Measurements from ENCODE around the gene NRK.

NRK gene

GRCh38 chrX:105882581-105883275, 60.4 kb downstream of the NRK start:
- no peak for TF ChIP-seq CTCF (IDR thresholded peaks at IDR 0.05; ENCODE audit: low read depth, low read length, missing control alignments)
- no peak overlapping the region for H3K4me3 ChIP-seq (ENCODE audit: low read depth, low read length)
- no peak for DNase-seq (ENCODE audit: low read depth)

DNA sequence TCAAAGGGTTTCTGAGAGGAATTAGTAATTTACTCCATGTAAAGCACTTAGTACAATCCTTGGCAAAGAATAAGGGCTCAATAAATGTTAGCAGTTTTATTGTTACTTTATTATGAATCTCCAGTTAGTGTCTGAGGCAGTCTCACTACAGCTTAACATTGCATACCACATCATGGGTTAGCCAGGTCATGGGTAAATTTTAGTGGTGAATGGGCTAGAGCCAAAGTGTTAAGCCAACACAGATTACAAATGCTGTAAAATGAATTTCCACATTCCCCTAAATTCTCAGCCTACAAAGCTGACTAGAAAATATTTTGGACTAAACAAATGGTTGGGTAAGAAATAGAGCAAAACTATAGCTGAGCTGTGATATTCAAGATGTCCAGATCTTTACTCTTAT, 72.4 kb downstream of the NRK start:
- DNase-seq (ENCODE audit: low read depth), result no peak
- no peak for TF ChIP-seq CTCF (IDR thresholded peaks at IDR 0.05; ENCODE audit: low read depth, low read length, missing control alignments)
- no peak overlapping the region for H3K4me3 ChIP-seq (ENCODE audit: low read depth, low read length)

GRCh38 chrX:105909576-105909975, 87.2 kb downstream of the NRK start:
- no peak for TF ChIP-seq CTCF (IDR thresholded peaks at IDR 0.05; ENCODE audit: low read depth, low read length, missing control alignments)
- no peak for DNase-seq (ENCODE audit: low read depth)
- no peak overlapping the region for H3K4me3 ChIP-seq (ENCODE audit: low read depth, low read length)

- H3K4me3 ChIP-seq (ENCODE audit: low read depth, low read length), result no peak overlapping the region
- no peak for TF ChIP-seq CTCF (IDR thresholded peaks at IDR 0.05; ENCODE audit: low read depth, low read length, missing control alignments)
- no peak for DNase-seq (ENCODE audit: low read depth)
Observed at GRCh38 chrX:105910563-105911105, 88.3 kb downstream of the NRK start.

DNA sequence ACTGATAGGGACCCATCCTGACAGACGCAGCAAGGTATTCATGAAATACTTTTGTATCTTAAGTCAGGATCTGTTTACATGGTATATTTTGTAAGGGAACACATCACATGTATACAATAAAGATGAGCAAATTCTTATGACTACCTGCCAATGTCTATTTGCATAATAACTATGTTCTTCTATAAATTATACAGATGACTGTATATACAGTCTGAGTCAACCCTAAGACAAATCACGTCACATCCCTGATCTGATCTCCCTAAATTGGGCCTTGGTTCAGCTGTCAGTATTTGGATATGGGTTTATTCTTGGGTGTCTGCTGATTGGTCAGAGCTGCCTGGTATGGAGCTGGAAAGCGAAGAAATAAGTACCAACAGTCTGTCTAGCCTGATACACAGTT, 122.9 kb downstream of the NRK start:
- DNase-seq (ENCODE audit: low read depth), result no peak
- TF ChIP-seq CTCF (IDR thresholded peaks at IDR 0.05; ENCODE audit: low read depth, low read length, missing control alignments), result no peak
- no peak overlapping the region for H3K4me3 ChIP-seq (ENCODE audit: low read depth, low read length)

- no peak overlapping the region for H3K4me3 ChIP-seq (ENCODE audit: low read depth, low read length)
- no peak for TF ChIP-seq CTCF (IDR thresholded peaks at IDR 0.05; ENCODE audit: low read depth, low read length, missing control alignments)
- no peak for DNase-seq (ENCODE audit: low read depth)
Observed at GRCh38 chrX:105969487-105969886, 147.1 kb downstream of the NRK start.
